ENCODE data around the gene DGKH.

GRCh38 chr13:42056583-42056982 is 8.1 kb downstream of the DGKH start:
- TF ChIP-seq, protein P1, sequence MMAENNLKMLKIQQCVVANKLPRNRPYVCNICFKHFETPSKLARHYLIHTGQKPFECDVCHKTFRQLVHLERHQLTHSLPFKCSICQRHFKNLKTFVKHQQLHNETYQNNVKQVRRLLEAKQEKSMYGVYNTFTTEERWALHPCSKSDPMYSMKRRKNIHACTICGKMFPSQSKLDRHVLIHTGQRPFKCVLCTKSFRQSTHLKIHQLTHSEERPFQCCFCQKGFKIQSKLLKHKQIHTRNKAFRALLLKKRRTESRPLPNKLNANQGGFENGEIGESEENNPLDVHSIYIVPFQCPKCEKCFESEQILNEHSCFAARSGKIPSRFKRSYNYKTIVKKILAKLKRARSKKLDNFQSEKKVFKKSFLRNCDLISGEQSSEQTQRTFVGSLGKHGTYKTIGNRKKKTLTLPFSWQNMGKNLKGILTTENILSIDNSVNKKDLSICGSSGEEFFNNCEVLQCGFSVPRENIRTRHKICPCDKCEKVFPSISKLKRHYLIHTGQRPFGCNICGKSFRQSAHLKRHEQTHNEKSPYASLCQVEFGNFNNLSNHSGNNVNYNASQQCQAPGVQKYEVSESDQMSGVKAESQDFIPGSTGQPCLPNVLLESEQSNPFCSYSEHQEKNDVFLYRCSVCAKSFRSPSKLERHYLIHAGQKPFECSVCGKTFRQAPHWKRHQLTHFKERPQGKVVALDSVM (CRISPR knock-in tag; IDR thresholded peaks at IDR 0.05) = no peak
- TF ChIP-seq ZNF329 (CRISPR knock-in tag; IDR thresholded peaks at IDR 0.05; ENCODE audit: low read depth) = no peak
- TF ChIP-seq, protein P2, sequence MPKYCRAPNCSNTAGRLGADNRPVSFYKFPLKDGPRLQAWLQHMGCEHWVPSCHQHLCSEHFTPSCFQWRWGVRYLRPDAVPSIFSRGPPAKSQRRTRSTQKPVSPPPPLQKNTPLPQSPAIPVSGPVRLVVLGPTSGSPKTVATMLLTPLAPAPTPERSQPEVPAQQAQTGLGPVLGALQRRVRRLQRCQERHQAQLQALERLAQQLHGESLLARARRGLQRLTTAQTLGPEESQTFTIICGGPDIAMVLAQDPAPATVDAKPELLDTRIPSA (CRISPR knock-in tag; IDR thresholded peaks at IDR 0.05; ENCODE audit: borderline replicate concordance) = no peak
- TF ChIP-seq TEAD2 (CRISPR knock-in tag; IDR thresholded peaks at IDR 0.05) = no peak
- TF ChIP-seq GPN1 (CRISPR knock-in tag; IDR thresholded peaks at IDR 0.05; ENCODE audit: borderline replicate concordance) = no peak
- TF ChIP-seq ONECUT2 (CRISPR knock-in tag; IDR thresholded peaks at IDR 0.05) = no peak
- TF ChIP-seq ZNF12 (CRISPR knock-in tag; IDR thresholded peaks at IDR 0.05) = no peak
- no peak for TF ChIP-seq TCF7L2 (IDR thresholded peaks at IDR 0.05; ENCODE audit: low read depth, low read length)
- no peak for TF ChIP-seq XRCC5 (optimal IDR thresholded peaks at IDR 0.05; ENCODE audit: low read length)
- TF ChIP-seq ZHX1 (CRISPR knock-in tag; IDR thresholded peaks at IDR 0.05; ENCODE audit: low read depth) = no peak
